ENCODE measurements around the gene DDX31. TPM values are rescaled to one million over a fixed set of nuclear protein-coding genes. Genes with fewer than 3 reads are reported as not detected.

Gene DDX31
- total and polyA plus RNA-seq, 2 experiments from 2014 or later, result 7.3 to 13.1 TPM

DNA sequence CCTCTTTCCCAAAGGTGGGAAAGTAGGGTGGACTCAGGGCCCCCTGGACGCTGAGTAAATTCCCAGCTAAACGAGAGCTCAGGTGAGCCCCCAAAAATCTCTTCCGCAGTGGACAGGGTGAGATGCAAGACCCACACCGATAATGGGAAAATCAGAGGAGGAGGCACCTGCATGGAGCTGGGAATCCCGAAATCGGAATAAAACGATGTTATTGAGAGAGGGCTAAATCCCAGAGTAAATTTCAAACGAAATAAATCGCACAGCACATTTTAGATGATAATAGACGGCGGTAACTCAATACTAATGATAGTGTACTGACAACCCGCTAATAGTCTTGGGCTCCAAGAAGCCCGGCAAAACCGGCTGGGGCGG, 90.4 kb downstream of the DDX31 start:
- DNase-seq (ENCODE audit: low spot score), result no peak
- Histone ChIP-seq H4K20me1 (ENCODE audit: insufficient read depth, poor library complexity, severe bottlenecking) (no peaks in the 10 kb centered on the region), H3K9me3 (ENCODE audit: low read depth) (no peaks in the 10 kb centered on the region), H3K9me2 (replicated peaks; ENCODE audit: insufficient read depth) (no peaks in the 10 kb centered on the region), H3K4me2 (no peak overlapping the region), H3K4me3 (no peak overlapping the region), H3K4me1 (ENCODE audit: insufficient read depth) (no peaks in the 10 kb centered on the region), H3K27ac (no peak overlapping the region), H3K79me2 (no peaks in the 10 kb centered on the region), H2AFZ (no peak overlapping the region), H3K36me3 (replicated peaks; ENCODE audit: insufficient read depth, low read depth) (no peaks in the 10 kb centered on the region), H3K27me3 (peaks cover 88% of the 10 kb centered on the region)
- TF ChIP-seq EZH2phosphoT487 (IDR thresholded peaks at IDR 0.05; ENCODE audit: low read depth, severe bottlenecking, unreplicated experiment) (no peak), EZH2 (IDR thresholded peaks at IDR 0.05; ENCODE audit: borderline replicate concordance) (no peak)
- TF ChIP-seq, protein P1, sequence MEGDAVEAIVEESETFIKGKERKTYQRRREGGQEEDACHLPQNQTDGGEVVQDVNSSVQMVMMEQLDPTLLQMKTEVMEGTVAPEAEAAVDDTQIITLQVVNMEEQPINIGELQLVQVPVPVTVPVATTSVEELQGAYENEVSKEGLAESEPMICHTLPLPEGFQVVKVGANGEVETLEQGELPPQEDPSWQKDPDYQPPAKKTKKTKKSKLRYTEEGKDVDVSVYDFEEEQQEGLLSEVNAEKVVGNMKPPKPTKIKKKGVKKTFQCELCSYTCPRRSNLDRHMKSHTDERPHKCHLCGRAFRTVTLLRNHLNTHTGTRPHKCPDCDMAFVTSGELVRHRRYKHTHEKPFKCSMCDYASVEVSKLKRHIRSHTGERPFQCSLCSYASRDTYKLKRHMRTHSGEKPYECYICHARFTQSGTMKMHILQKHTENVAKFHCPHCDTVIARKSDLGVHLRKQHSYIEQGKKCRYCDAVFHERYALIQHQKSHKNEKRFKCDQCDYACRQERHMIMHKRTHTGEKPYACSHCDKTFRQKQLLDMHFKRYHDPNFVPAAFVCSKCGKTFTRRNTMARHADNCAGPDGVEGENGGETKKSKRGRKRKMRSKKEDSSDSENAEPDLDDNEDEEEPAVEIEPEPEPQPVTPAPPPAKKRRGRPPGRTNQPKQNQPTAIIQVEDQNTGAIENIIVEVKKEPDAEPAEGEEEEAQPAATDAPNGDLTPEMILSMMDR (IDR thresholded peaks at IDR 0.05; ENCODE audit: poor library complexity), result no peak
- WGBS (ENCODE audit: low lambda C conversion rate, missing lambda C conversion rate), result 21% methylated on average over 15 of the region's 15 CpGs

DNA sequence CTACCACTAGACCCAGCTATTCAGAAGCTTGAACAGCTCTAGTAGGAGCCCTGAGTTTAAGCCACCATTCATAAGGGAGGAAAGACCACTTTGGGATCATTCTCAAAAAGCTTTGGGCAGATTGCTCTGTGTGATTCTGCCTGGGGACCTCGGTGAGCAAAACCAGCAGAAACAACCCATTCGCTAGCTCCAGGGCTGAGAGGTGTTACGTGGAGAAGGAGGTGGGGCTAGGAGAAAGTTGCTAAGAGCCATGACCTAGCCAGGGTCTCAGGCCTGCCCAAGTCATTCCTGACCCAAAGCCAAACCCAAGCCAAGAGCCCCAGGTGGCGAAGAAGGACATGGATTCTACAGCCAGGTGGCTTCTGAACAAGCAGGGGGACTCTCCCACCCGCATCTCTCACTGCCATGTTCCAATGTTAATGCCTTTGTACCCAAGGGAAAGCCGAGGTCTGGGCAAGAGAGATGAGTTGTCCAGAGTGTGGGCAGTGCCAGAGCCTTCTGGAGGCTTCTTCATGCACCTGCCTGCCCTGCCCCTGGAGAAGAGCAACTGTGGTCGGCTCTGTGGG, 91.3 kb downstream of the DDX31 start:
- H2AFZ ChIP-seq, result no peak overlapping the region
- H3K4me3 ChIP-seq, result no peak overlapping the region
- H3K79me2 ChIP-seq, result no peaks in the 10 kb centered on the region
- H3K4me2 ChIP-seq, result no peak overlapping the region
- no peaks in the 10 kb centered on the region for H3K9me2 ChIP-seq (replicated peaks; ENCODE audit: insufficient read depth)
- no peaks in the 10 kb centered on the region for H3K36me3 ChIP-seq (replicated peaks; ENCODE audit: insufficient read depth, low read depth)
- no peak for DNase-seq (ENCODE audit: low spot score)
- 59% methylated on average over 7 of the region's 7 CpGs for WGBS (ENCODE audit: low lambda C conversion rate, missing lambda C conversion rate)
- H3K4me1 ChIP-seq (ENCODE audit: insufficient read depth), result no peaks in the 10 kb centered on the region
- H3K27me3 ChIP-seq, result peaks cover 80% of the 10 kb centered on the region
- no peaks in the 10 kb centered on the region for H4K20me1 ChIP-seq (ENCODE audit: insufficient read depth, poor library complexity, severe bottlenecking)
- no peak overlapping the region for H3K27ac ChIP-seq
- no peaks in the 10 kb centered on the region for H3K9me3 ChIP-seq (ENCODE audit: low read depth)
- no peak for TF ChIP-seq EZH2phosphoT487 (IDR thresholded peaks at IDR 0.05; ENCODE audit: low read depth, severe bottlenecking, unreplicated experiment)
- no peak for TF ChIP-seq EZH2 (IDR thresholded peaks at IDR 0.05; ENCODE audit: borderline replicate concordance)

- DNase-seq (ENCODE audit: low spot score), result no peak
- H3K4me2 ChIP-seq, result no peak overlapping the region
- H3K79me2 ChIP-seq, result no peaks in the 10 kb centered on the region
- peaks cover 74% of the 10 kb centered on the region for H3K27me3 ChIP-seq
- no peak overlapping the region for H3K4me3 ChIP-seq
- TF ChIP-seq, protein P1 (IDR thresholded peaks at IDR 0.05; ENCODE audit: poor library complexity), result no peak
- TF ChIP-seq EZH2 (IDR thresholded peaks at IDR 0.05; ENCODE audit: borderline replicate concordance), result peak; percentile 35
- H3K9me3 ChIP-seq (ENCODE audit: low read depth), result no peaks in the 10 kb centered on the region
- H3K36me3 ChIP-seq (replicated peaks; ENCODE audit: insufficient read depth, low read depth), result no peaks in the 10 kb centered on the region
- H4K20me1 ChIP-seq (ENCODE audit: insufficient read depth, poor library complexity, severe bottlenecking), result no peaks in the 10 kb centered on the region
- no peaks in the 10 kb centered on the region for H3K9me2 ChIP-seq (replicated peaks; ENCODE audit: insufficient read depth)
- H2AFZ ChIP-seq, result no peak overlapping the region
- H3K27ac ChIP-seq, result no peak overlapping the region
- no peaks in the 10 kb centered on the region for H3K4me1 ChIP-seq (ENCODE audit: insufficient read depth)
Observed at GRCh38 chr9:132577119-132577518, 92.7 kb downstream of the DDX31 start.

DNA sequence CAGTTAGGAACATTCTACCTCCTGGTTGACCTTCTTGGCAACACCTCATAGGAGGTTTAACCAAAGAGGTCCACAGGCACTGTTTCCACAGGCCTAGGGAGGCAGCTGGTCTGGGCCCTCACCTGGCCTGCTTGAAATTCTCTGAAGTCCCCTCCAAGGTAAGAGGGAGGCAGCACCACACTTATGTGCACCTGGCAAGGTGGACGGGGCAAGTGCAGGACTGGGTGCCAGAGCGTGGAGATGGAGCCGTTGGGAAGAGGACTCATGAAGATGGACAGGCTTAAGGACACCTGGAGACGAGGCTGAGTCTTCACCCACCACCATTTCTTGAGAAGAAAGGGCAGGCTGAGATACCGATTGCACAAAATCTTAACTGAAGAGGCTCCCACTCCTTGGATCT, 94.0 kb downstream of the DDX31 start:
- H3K36me3 ChIP-seq (replicated peaks; ENCODE audit: insufficient read depth, low read depth), result no peaks in the 10 kb centered on the region
- no peak for DNase-seq (ENCODE audit: low spot score)
- H3K4me3 ChIP-seq, result no peak overlapping the region
- H3K27me3 ChIP-seq, result peaks cover 62% of the 10 kb centered on the region
- 78% methylated on average over 5 of the region's 5 CpGs for WGBS (ENCODE audit: low lambda C conversion rate, missing lambda C conversion rate)
- no peak overlapping the region for H3K27ac ChIP-seq
- H3K4me2 ChIP-seq, result no peak overlapping the region
- no peak overlapping the region for H2AFZ ChIP-seq
- TF ChIP-seq, protein P1 (IDR thresholded peaks at IDR 0.05; ENCODE audit: poor library complexity), result no peak
- H3K9me3 ChIP-seq (ENCODE audit: low read depth), result no peaks in the 10 kb centered on the region
- H3K9me2 ChIP-seq (replicated peaks; ENCODE audit: insufficient read depth), result no peaks in the 10 kb centered on the region
- H3K4me1 ChIP-seq (ENCODE audit: insufficient read depth), result no peaks in the 10 kb centered on the region
- no peaks in the 10 kb centered on the region for H4K20me1 ChIP-seq (ENCODE audit: insufficient read depth, poor library complexity, severe bottlenecking)
- H3K79me2 ChIP-seq, result no peaks in the 10 kb centered on the region

All from hepatocyte (in vitro differentiated cells).